K562 (cell line): ENCODE results near the gene FAM53B. TPM values are rescaled to one million over a fixed set of nuclear protein-coding genes. Genes with fewer than 3 reads are reported as not detected.

Experiments
- ATAC-seq: fragments of 200-7000 bp; cut with Tn5 transposase; 3 replicates; pipeline ENCODE4 v1.9.1; 2020; ENCODE audit warnings: moderate library complexity
- BruUV-seq: library from RNA; stranded (reverse); fragments of 400-500 nt; replicated peaks from 2 replicates; lab custom pipeline; 2021; lab: Mats Ljungman, UMichigan
- CTCF ChIA-PET: fragments of 300-600 bp; formaldehyde crosslinking; extraction: SDS; loops from one replicate; lab custom pipeline; 2021; ENCODE audit warnings: low intra/inter-chr PET ratio; lab: Yijun Ruan, JAX
- POLR2A ChIA-PET: fragments of 300-600, 350-650 bp; sonication (Branson Sonifier 250); formaldehyde crosslinking; extraction: SDS; loops from one replicate; lab custom pipeline; 2021; ENCODE audit warnings: antibody characterized with exemption, inconsistent platforms; lab: Yijun Ruan, JAX
- DNase-seq, 4 experiments: peaks; one replicate each; pipeline versions ENCODE4 v3.0.0 to v3.0.0-alpha.2; 2011 to 2018; ENCODE audit warnings: low spot score in 3 of 4, mixed read lengths in 3 of 4; ENCODE audit errors: extremely low read depth in 1 of 4
- FAIRE-seq: peaks from 2 replicates; lab custom pipeline; 2011; peaks lifted over from hg19 to GRCh38; lab: Jason Lieb, UNC
- H2AFZ ChIP-seq: 2 replicates; pipeline ENCODE4 v1.6.0; 2011; ENCODE audit warnings: low read depth, low read length, control low read depth, inconsistent platforms
- H3K27ac ChIP-seq: fragments of 200-600 bp; 3 replicates; pipeline ENCODE4 v1.8.0; 2011; ENCODE audit warnings: low read depth, mild to moderate bottlenecking, control low read depth, inconsistent platforms, low read length, moderate library complexity, mixed read lengths; ENCODE audit errors: extremely low read depth
- H3K27me3 ChIP-seq, 2 experiments: fragments of 300-600 bp in 1 of 2; 2 replicates in 1 of 2; 3 replicates in 1 of 2; pipeline versions ENCODE4 v1.6.0 to v1.8.0; 2011; ENCODE audit warnings: inconsistent platforms in 2 of 2, low read length in 2 of 2, mild to moderate bottlenecking in 1 of 2, mixed read lengths in 1 of 2, moderate library complexity in 1 of 2; ENCODE audit not compliant: control insufficient read depth in 2 of 2, insufficient read depth in 2 of 2
- H3K36me3 ChIP-seq: fragments of 300-600 bp; 3 replicates; pipeline ENCODE4 v1.8.0; 2011; ENCODE audit warnings: mild to moderate bottlenecking, low read length, inconsistent platforms; ENCODE audit not compliant: control insufficient read depth, insufficient read depth
- H3K4me1 ChIP-seq, 2 experiments: fragments of 200-600 bp in 1 of 2; replicated peaks in 1 of 2; 2 replicates in 1 of 2; 3 replicates in 1 of 2; pipeline versions ENCODE4 v1.5.1 to v1.8.0; 2011; ENCODE audit warnings: inconsistent platforms in 2 of 2, low read length in 2 of 2, mild to moderate bottlenecking in 1 of 2, mixed read lengths in 1 of 2, moderate library complexity in 1 of 2; ENCODE audit not compliant: control insufficient read depth in 2 of 2, insufficient read depth in 2 of 2
- H3K4me2 ChIP-seq: 2 replicates; pipeline ENCODE4 v1.6.1; 2011; ENCODE audit warnings: low read length, control low read depth, inconsistent platforms, mixed read lengths; ENCODE audit not compliant: insufficient read depth
- H3K4me3 ChIP-seq: fragments of 200-600 bp; sonication (generic), shearing (Covaris generic); 2 replicates; pipeline ENCODE4 v1.5.1; 2016; ENCODE audit warnings: control low read depth, inconsistent platforms
- H3K79me2 ChIP-seq: fragments of 200-600 bp; 3 replicates; pipeline ENCODE4 v1.8.0; 2011; ENCODE audit warnings: low read length, inconsistent platforms; ENCODE audit not compliant: control insufficient read depth, insufficient read depth
- H3K9ac ChIP-seq, 2 experiments: 2 replicates each; pipeline versions ENCODE4 v1.6.0 to v1.6.1; 2011; ENCODE audit warnings: low read depth in 2 of 2, low read length in 2 of 2, control low read depth in 1 of 2, inconsistent platforms in 1 of 2, mild to moderate bottlenecking in 1 of 2, mixed read lengths in 1 of 2; ENCODE audit not compliant: insufficient read depth in 1 of 2
- H3K9me1 ChIP-seq: one replicate; pipeline ENCODE4 v1.6.0; 2011; ENCODE audit warnings: inconsistent platforms, mild to moderate bottlenecking, low read length, moderate library complexity; ENCODE audit not compliant: control insufficient read depth, insufficient read depth
- H3K9me3 ChIP-seq: replicated peaks from 2 replicates; pipeline ENCODE4 v1.5.1; 2011; ENCODE audit warnings: low read depth, low read length, inconsistent platforms; ENCODE audit not compliant: control insufficient read depth, insufficient read depth
- H4K20me1 ChIP-seq: replicated peaks from 2 replicates; pipeline ENCODE4 v1.6.1; 2011; ENCODE audit warnings: low read length, inconsistent platforms, mixed read lengths; ENCODE audit not compliant: control insufficient read depth, insufficient read depth
- FOXJ3 ChIP-seq: sonication (generic); formaldehyde crosslinking; IDR thresholded peaks from 2 replicates; pipeline ENCODE4 v1.4.0; 2020; ENCODE audit warnings: mild to moderate bottlenecking, missing genetic modification reagents
- FUS ChIP-seq: fragments of 200-400 bp; formaldehyde crosslinking; optimal IDR thresholded peaks from 2 replicates; pipeline ENCODE3; 2017; ENCODE audit warnings: low read depth, low read length
- KDM5B ChIP-seq: fragments of 200-600 bp; sonication (generic); IDR thresholded peaks from 2 replicates; pipeline ENCODE4 v1.6.1; 2012; ENCODE audit warnings: low read depth, mild to moderate bottlenecking, moderate library complexity, low read length, control low read depth, inconsistent platforms; ENCODE audit not compliant: insufficient replicate concordance
- MTA3 ChIP-seq: fragments of 450-650 bp; formaldehyde crosslinking; IDR thresholded peaks from 2 replicates; pipeline ENCODE4 v1.6.1; 2017; ENCODE audit warnings: mild to moderate bottlenecking, borderline replicate concordance
- NR2C2 ChIP-seq, 2 experiments: fragments of 200-800 bp in 1 of 2; sonication (Bioruptor generic) in 1 of 2; sonication (generic) in 1 of 2; formaldehyde crosslinking in 1 of 2; IDR thresholded peaks; 2 replicates each; pipeline versions ENCODE4 v1.6.1 to v1.8.0; 2016 to 2022; ENCODE audit warnings: mild to moderate bottlenecking in 1 of 2, missing compliant biosample characterization in 1 of 2, missing genetic modification characterization in 1 of 2, missing genetic modification reagents in 1 of 2
- POLR2G ChIP-seq: fragments of 200-400 bp; formaldehyde crosslinking; IDR thresholded peaks from 2 replicates; pipeline ENCODE4 v1.6.1; 2017; ENCODE audit warnings: low read depth, mild to moderate bottlenecking, antibody characterized with exemption, low read length, moderate library complexity
- SMARCA4 ChIP-seq: fragments of 450-650 bp; IDR thresholded peaks from 2 replicates; pipeline ENCODE4 v1.6.1; 2016
- WGBS: fragments of 100-300 bp; shearing (Covaris generic); methylation state at CpG from one replicate; pipeline ENCODE4 v1.1.6; 2016; ENCODE audit warnings: low coverage, mixed read lengths; ENCODE audit not compliant: insufficient coverage; ENCODE audit errors: missing lambda C conversion rate; 5-methylcytosine and 5-hydroxymethylcytosine counted together
- in situ Hi-C: fragments of 300-500 bp; cut with MboI; formaldehyde crosslinking; loops from 4 replicates; pipeline ENCODE4 v1.15.0; 2018; ENCODE audit warnings: inconsistent platforms, mixed read lengths
- intact Hi-C: fragments of 100-400 bp; cut with micrococcal nuclease; formaldehyde crosslinking; loops from 2 replicates; pipeline ENCODE4 v1.14.2; 2022
- polyA plus RNA-seq, 8 experiments: library from polyadenylated mRNA; depleted of rRNA in 4 of 8; stranded (reverse) in 5 of 8; unstranded in 3 of 8; fragments of >200 nt; fragmentation: Nextera tagmentation in 2 of 8; fragmentation: Illumina TruSeq in 1 of 8; extraction: Ambion mirVana in 2 of 8; extraction: Trizol in 1 of 8; gene quantifications; 2 replicates each; pipeline versions ENCODE4 v1.2.1 to v1.2.3, GENCODE V29; 2011 to 2014; ENCODE audit warnings: inconsistent platforms in 1 of 8, missing spikeins in 1 of 8
- total RNA-seq, 7 experiments: library from RNA; depleted of rRNA in 6 of 7; stranded (reverse); fragments of >200 nt in 6 of 7; fragmentation: Illumina TruSeq in 2 of 7; extraction: Trizol in 2 of 7; gene quantifications; 2 replicates each; pipeline versions ENCODE4 v1.2.1 to v1.2.3, GENCODE V29; 2011 to 2021; ENCODE audit warnings: low replicate concordance in 1 of 7
- TF ChIP-seq, protein P1 (sequence below): sonication (generic); formaldehyde crosslinking; IDR thresholded peaks from 2 replicates; pipeline ENCODE4 v1.8.1; 2023; ENCODE audit warnings: missing genetic modification reagents, mild to moderate bottlenecking, borderline replicate concordance
- TF ChIP-seq, protein P2 (sequence below): fragments of 250-450 bp; sonication (Bioruptor Pico); IDR thresholded peaks from 2 replicates; pipeline ENCODE4 v1.5.1; 2021; ENCODE audit warnings: mild to moderate bottlenecking

The FAM53B gene
- total and polyA plus RNA-seq, 9 of the 15 experiments (the other 6 are each of a cell fraction or from before 2014, with no cell fraction given) = 0.03 to 16.5 (median 5.0) TPM

DNA sequence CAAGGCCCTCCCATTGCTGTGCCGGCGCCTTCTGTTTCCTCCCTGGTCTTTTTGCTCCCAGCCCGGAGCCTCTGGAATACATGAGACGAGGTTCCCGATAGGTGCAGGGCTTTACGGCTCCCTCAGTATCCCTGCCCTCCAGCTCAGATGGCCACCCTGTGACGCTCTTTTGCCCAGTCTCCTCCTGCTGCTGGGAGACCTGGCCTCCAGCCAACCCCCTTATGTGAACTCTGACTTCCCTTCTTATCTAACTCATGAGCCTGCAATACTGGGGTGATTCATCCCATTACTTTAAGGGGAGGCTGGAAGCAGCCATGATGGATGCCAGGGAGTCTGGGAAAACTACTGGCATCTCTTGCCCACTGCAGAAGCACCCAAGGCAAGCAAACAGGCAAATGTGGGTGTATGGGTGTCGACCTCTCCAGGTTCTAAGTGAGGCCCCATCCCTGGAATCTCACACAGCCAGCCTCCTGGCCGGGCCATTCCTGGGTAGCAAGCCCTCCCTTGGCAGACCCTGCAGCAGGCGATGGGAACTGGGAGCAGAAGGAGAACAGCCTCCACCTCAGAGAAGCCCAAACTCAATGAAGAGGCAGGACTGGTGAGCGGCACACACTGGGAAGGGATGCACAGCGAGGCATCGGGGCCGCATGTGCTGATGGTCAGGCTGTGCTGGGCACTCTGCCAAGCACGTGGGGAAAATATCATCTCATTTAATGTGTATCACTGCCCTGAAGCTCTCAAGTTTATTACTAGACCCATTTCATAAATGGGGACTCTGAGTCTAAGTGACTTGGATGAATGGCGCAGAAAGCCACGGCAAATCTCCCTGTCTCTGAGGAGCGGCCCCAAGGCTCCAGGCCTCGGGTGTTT, 97.5 kb downstream of the FAM53B start:
- Histone ChIP-seq H3K9me1 (no peaks in the 10 kb centered on the region), H3K27me3 (no peaks in the 10 kb centered on the region), H3K4me1 (peaks cover 38 to 66% of the 10 kb centered on the region in 2 experiments), H3K9me3 (no peaks in the 10 kb centered on the region; the same call in 1 of the 2 replicates), H3K4me3 (no peak overlapping the region), H2AFZ (no peak overlapping the region), H3K4me2 (0 out of 2 replicates have a peak overlapping the region, but pooled peaks have one; percentile 19), H3K9ac (peak overlapping the region in 1 of 2 experiments; percentile 61; a peak in 1 of 4 replicates), H3K79me2 (peaks cover 18% of the 10 kb centered on the region), H3K36me3 (peaks cover 15% of the 10 kb centered on the region; the same call in 1 of the 3 replicates), H3K27ac (peak overlapping the region; percentile 82; the same call in 2 of the 3 replicates), H4K20me1 (no peaks in the 10 kb centered on the region)
- FAIRE-seq (peak; percentile 89), DNase-seq (peak; percentile 58 to 77 (median 63)), ATAC-seq (peak; percentile 31)
- in situ Hi-C loops = no loop called here
- BruUV-seq = no TSS peak
- ChIA-PET CTCF (no interaction called here), POLR2A (interaction anchor here (1.2 kb wide), 1 partner anchor 26 kb away, joined by 3 read pairs; no protein-coding TSS in a partner anchor)
- intact Hi-C loops = loop anchor here (1.0 to 5.0 kb wide), 2 partner anchors 72 to 96 kb away; partner anchors contain the start of gene FAM53B
- WGBS = 70% methylated on average over 14 of the region's 19 CpGs
- TF ChIP-seq KDM5B (no peak), POLR2G (no peak), NR2C2 (CRISPR knock-in tag; IDR thresholded peaks at IDR 0.05) (no peak), NR2C2 (tag; IDR thresholded peaks at IDR 0.05) (peak; percentile 90), FOXJ3 (no peak), SMARCA4 (peak; percentile 71), FUS (no peak), MTA3 (peak; percentile 50; the same call in 1 of the 2 replicates)
- TF ChIP-seq, protein P1, sequence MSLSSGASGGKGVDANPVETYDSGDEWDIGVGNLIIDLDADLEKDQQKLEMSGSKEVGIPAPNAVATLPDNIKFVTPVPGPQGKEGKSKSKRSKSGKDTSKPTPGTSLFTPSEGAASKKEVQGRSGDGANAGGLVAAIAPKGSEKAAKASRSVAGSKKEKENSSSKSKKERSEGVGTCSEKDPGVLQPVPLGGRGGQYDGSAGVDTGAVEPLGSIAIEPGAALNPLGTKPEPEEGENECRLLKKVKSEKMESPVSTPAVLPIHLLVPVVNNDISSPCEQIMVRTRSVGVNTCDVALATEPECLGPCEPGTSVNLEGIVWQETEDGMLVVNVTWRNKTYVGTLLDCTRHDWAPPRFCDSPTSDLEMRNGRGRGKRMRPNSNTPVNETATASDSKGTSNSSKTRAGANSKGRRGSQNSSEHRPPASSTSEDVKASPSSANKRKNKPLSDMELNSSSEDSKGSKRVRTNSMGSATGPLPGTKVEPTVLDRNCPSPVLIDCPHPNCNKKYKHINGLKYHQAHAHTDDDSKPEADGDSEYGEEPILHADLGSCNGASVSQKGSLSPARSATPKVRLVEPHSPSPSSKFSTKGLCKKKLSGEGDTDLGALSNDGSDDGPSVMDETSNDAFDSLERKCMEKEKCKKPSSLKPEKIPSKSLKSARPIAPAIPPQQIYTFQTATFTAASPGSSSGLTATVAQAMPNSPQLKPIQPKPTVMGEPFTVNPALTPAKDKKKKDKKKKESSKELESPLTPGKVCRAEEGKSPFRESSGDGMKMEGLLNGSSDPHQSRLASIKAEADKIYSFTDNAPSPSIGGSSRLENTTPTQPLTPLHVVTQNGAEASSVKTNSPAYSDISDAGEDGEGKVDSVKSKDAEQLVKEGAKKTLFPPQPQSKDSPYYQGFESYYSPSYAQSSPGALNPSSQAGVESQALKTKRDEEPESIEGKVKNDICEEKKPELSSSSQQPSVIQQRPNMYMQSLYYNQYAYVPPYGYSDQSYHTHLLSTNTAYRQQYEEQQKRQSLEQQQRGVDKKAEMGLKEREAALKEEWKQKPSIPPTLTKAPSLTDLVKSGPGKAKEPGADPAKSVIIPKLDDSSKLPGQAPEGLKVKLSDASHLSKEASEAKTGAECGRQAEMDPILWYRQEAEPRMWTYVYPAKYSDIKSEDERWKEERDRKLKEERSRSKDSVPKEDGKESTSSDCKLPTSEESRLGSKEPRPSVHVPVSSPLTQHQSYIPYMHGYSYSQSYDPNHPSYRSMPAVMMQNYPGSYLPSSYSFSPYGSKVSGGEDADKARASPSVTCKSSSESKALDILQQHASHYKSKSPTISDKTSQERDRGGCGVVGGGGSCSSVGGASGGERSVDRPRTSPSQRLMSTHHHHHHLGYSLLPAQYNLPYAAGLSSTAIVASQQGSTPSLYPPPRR (CRISPR knock-in tag) = no peak
- TF ChIP-seq, protein P2, sequence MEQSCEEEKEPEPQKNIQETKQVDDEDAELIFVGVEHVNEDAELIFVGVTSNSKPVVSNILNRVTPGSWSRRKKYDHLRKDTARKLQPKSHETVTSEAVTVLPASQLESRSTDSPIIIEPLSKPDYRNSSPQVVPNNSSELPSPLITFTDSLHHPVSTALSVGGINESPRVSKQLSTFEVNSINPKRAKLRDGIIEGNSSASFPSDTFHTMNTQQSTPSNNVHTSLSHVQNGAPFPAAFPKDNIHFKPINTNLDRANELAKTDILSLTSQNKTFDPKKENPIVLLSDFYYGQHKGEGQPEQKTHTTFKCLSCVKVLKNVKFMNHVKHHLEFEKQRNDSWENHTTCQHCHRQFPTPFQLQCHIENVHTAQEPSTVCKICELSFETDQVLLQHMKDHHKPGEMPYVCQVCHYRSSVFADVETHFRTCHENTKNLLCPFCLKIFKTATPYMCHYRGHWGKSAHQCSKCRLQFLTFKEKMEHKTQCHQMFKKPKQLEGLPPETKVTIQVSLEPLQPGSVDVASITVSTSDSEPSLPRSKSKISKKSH (CRISPR knock-in tag) = no peak
